Vagina (tissue), 2 donors: ENCODE measurements around the gene UNC45A.

Experiments
- CTCF ChIP-seq, 3 experiments: fragments of 450-650 bp in 2 of 3; fragments of 200-600 bp in 1 of 3; sonication (generic) in 1 of 3; IDR thresholded peaks; one replicate each; pipeline ENCODE4 v1.5.1; 2017 to 2019; ENCODE audit warnings: antibody characterized with exemption in 3 of 3, mild to moderate bottlenecking in 2 of 3, moderate library complexity in 2 of 3
- POLR2A ChIP-seq, 2 donors: fragments of 450-650 bp; IDR thresholded peaks; one replicate each; pipeline ENCODE4 v1.6.1; 2017; ENCODE audit warnings: antibody characterized with exemption in 2 of 2, mild to moderate bottlenecking in 2 of 2, moderate library complexity in 2 of 2
- POLR2AphosphoS5 ChIP-seq, 2 donors: sonication (generic); formaldehyde crosslinking; IDR thresholded peaks; one replicate each; pipeline ENCODE4 v1.9.0; 2017; ENCODE audit warnings: antibody characterized with exemption in 2 of 2, mild to moderate bottlenecking in 2 of 2, low read depth in 1 of 2; ENCODE audit not compliant: insufficient read depth in 1 of 2

GRCh38 chr15:90950676-90951075 lies 15.6 kb downstream of the UNC45A start:
- TF ChIP-seq CTCF (IDR thresholded peaks at IDR 0.05): no peak
- no peak for TF ChIP-seq POLR2A (IDR thresholded peaks at IDR 0.05)
- TF ChIP-seq POLR2AphosphoS5 (IDR thresholded peaks at IDR 0.05; ENCODE audit: insufficient read depth in 1 of 2, low read depth in 1 of 2): no peak
